ENCODE results near the gene RSPO4.
"Not testable (repeated sequence)": the region's sequence is repeated elsewhere in the genome, so short reads cannot be mapped to it uniquely, and the experiment has no call there.

RSPO4 gene

DNA sequence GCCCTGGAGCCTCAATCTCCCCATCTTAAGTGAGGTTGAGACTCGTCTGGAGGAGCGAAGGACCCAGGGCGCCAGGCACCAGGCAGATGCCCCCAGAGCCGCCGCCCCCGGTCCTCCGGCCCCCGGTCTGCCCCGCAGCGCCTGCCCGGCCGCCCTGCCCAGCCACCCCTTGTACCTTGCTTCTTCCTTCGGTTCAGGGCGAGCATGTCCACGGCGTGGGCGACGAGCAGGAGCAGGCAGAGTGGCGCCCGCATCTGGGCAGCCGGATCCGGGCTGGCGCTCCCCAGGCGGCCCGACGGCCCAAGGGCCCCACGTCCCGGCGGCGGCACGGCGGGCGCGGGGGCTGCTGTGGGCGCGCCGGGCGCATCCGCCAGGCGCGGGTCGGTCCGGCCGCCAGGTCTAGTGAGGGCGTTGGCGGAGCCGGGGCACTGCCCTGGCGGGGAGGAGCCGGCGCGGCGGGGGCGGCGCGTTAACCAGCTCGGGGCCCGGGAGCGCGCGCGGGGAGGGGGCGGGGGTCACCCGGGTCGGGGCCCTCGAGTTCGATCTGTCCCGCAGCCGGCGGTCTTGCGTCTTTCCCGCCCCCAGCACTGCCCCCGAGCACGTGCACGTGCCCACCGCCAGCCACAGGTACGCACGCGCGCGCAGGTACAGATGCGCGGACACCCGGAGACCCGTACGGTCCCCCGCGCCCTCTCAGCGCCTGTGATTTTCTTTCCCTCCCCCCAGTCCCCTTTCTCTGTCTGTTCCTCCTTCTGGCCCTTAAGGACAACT is at the start of gene RSPO4:
RSPO4 (minus strand) TSS at position 401 of the 771 bp plus-strand sequence; CDS start at position 254, 147 bp downstream.
- DNase-seq: no peak

DNA sequence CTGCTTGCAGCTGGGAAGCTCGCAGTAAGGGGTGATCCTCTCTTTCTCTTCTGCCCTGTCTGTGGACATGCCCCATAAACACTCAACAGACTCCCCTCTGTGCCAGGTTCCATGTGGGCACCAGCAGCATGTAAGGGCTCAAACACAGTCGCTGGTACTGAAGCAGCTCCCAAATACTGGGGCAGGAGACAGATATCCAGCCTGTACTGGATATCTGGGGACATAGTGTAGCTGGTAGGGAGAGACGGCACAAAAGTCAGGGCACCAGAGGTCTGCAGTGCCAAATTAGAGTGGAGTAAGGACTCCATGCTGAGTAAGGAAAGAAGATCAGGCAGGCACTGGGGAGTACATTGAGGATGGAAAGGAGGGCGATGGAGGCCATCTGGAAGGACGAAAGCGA is 48.3 kb upstream of the RSPO4 start:
- no peak for DNase-seq

DNA sequence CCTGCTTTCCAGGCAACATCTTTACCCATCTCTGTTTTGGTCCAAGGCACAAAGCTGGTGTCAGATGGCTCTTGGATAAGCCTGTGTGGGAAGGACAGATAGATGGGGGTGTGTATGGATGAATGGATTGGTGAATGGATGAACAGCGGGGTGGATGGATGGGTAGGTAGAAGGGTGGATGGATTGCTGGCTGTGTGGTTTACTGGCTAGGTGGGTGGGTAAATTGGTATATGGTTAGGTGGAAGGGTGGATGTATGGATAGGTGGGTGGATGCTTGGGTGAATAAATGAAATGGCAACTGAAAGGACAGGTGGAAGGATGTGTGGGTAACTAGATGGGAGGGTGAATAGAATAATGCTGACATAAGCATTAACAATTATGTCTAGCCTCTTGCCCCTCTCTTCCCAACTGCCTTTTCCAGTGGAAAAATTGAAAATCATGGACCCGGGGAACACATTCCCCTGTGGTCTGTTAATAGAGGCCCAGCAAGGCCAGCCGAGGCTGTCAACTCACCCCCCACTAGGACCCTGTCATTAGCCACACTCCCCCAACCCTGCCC is 43.8 kb upstream of the RSPO4 start:
- DNase-seq: no peak

DNA sequence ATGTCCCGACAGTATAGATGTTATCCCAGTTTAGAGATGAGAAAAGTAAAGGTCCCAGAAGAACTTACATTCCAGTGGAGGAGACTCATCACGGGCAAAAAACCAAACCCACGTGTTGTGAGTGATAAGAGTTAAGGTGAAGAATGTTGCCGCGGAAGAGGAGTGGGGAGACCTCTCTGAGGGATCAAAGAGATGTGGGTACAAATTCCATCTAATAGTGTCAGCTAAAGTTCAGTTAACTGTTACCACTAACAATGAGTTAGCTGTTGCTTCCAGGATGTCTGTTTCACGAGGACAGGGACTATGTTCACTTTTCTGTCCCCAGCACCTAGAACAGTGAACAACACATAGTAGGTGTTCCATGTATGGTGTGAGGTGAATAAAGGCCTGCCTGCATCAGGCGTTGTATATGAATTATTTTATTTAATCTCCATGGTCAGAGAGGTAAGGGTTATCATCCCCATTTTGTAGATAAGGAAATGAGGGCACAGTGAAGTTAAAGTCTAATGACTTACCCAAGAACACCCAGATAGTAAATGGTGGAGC is 39.8 kb upstream of the RSPO4 start:
- DNase-seq: no peak

DNA sequence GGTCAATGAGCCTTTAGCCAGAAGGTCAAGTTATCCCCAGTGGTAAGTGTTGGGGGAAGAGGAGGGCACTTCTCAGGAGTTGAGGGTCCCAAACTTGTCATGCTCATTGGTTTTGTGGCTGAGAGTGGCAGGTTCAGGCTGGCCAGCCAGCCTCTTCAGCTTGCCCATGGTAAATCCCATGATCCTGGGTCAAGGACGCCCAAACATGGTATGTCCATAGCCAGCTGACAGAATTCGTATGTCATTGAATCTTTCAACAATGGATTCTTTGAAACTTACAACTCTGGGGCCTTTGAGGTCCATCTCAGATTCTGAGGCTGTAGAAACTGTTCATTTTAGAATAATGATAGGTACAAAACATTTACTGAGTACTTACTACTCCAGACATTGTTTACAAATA is 36.1 kb upstream of the RSPO4 start:
- DNase-seq: no peak

DNA sequence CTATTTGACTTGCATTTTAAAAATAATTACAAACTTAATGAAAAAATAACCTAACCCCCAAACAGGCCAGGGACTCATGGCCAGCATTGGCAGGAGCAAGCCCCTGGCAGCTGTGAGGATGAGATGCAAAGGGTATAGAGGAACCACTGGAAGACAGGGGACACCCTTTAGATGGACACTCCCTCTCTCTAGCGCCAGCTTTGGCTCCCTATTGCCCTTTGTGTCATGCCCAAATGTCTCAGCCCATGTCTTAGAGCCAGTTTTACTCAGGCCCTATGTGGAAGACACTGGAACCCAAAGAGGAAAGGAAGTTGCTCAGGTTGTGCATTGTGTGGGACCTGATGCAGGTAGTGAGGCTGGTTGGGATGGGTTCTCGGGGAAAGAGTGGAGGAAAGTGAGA is 34.9 kb upstream of the RSPO4 start:
- no peak for DNase-seq

DNA sequence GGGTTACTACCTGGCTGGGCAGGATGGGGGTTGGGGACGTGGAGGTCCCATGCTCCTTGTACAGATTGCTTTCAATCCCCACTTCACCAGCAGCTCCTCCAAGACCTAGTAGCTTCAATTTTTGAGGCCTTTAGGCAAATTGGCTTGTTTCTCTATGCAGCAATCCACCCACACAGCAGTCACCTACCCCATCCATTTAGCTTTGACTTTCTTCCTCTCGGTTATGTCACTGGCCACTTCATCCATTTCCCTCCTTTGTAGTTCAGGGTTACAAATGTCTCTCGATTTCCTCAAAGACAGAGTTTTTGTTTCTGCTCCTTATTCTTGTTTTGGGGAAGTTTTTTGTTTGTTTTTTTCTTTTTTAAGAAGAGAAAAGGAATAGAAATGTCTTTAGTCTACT is 33.4 kb upstream of the RSPO4 start:
- no peak for DNase-seq

DNA sequence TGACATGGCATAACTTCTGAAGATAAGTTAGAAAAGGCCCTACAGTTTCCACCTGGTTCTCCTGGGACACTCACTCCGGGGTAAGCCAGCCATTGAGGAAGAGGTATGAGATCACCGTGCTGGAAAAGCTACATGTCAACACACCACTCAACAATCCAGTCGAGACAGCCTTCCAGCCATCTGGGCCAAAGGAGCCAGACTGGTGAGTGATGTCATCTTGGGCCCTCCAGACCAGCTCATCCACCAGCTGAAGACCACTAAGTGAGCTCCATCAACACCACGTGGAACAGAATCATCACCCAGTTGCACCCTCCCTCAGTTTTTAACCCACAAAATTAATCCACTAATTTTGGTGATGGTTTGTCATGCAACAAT is 32.3 kb upstream of the RSPO4 start:
- no peak for DNase-seq

DNA sequence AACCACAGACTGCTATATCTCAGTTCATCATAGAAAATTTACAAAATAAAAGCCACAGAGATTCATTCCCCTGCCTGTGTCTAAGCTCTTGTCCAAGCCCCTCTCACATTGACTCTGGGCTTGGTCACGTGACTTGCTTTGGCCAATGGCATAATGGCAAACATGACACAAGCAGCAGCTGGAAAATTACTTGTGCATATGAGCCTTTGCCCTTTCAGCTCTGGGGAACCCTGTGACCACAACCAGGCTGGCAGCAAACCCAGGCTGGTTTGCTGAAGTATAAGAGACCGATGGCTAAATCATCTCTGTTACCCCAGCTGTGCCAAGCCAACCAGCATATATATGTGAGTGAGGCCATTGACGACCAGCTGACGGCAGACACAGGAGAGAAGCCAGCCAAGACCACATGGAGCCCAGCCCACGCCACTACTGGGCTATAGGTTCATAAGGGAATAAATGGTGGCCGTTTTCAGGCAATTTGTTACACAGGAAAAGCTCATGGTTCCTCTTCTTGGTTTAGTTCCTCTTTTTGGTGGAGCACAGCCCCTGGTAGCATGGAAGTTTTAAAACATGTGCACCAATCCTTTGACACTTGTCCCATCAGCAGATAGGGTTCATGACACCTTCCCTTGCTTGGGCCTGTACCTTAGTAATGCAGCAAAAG is 31.8 kb upstream of the RSPO4 start:
- DNase-seq: no peak

DNA sequence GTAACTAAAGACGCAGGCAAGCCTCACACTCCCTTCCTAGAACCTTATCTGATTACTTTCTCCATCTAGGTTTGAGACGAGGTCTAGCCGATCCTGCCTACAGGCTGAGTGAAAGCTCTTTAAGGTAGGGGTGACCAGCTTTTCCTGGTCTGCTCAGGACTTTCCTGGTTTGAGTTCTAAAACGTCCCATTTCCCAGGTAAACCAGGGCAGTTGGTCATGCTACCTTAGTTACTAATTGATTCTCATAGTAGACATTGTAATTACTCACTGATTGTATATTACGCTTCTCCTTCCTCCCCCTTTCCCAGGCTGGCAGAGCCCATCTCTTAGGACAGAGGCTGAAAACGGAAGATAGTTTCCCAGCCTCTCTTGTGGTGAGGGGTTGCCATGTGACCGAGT is 27.9 kb upstream of the RSPO4 start:
- no peak for DNase-seq

DNA sequence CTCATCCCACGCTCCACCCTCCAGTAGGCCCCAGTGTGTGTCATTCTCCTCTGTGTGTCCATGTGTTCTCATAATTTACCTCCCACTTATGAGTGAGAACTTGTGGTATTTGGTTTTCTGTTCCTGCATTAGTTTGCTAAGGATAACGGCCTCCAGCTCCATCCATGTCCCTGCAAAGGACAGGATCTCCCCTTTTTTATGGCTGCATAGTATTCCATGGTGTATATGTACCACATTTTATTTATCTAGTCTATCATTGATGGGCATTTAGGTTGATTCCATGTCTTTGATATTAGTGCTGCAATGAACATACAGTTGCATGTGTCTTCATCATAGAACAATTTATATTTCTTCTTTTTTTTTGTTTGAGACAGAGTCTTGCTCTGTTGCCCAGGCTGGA is 24.1 kb upstream of the RSPO4 start:
- not testable (repeated sequence) for DNase-seq

DNA sequence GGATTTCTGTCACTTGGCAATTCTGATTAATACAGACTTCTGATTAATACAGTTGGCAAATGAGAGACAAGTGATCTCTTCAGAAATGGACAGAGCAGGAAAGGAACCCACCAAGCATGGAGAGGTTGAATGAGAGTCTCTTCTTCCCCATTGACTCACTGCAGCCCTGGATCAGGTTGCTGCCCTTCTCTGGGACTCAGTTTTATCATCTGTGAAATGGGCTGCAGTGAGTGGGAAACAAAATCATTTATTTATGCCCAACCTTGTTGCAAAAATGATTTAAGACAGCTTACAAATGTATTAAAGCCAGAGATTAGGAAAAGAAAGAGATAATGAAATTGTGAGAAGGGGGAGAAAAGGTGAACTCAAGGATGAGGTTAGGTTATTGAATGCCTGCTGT is 20.8 kb upstream of the RSPO4 start:
- DNase-seq: no peak

DNA sequence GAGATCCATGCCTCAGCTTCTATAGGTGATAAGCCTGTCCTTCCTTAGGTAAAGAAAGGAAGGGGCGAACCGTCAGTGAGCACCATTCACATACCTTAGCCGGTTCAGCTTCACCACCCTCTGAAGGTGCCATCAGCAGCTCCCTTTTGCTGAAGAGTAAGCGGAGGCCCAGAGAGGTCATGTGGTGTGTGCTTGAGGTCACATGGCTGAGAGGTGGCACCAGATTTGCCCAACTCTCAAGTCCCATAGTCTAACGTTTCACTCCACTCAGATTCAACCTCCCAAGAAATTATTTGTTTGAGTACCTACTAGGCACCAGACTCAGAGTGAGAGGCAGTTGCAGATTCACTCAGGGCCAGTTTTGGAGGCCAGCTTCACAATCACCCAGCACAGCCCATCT is 18.5 kb upstream of the RSPO4 start:
- DNase-seq: no peak

DNA sequence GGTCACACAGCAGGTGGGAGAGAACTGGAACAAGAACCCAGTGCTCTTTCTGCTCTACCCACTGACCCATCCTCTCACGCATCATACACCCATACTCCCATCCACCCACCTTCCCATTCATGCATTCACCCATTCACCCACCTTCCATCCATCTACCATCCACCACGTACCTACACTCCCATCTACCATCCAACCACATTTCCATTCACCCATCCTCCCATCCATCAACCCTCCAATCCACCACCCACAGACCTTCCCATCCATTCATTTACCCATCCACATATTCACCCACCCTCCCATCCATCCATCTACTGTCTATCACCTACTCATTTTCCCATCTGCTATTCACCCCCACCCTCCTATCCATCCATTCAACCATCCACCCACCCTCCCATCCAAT is 17.2 kb upstream of the RSPO4 start:
- DNase-seq: no peak

DNA sequence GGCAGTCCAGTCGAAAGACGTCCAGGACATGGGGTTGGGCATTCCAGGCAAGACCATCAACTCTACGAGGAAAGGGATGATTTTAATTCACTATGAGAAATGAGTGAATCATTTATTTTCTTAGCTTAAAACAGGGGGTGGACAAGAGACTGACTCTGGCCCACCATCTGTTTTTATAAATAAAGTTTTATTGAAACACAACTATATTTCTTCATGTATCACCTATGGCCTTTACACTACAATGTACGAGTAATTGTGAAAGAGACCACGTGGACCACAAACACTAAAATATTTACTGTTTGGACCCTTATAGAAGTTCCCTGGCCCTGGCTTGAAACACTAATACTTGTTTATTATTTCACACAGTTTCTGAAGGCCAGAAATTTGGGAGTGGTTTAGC is 15.6 kb upstream of the RSPO4 start:
- DNase-seq: no peak

DNA sequence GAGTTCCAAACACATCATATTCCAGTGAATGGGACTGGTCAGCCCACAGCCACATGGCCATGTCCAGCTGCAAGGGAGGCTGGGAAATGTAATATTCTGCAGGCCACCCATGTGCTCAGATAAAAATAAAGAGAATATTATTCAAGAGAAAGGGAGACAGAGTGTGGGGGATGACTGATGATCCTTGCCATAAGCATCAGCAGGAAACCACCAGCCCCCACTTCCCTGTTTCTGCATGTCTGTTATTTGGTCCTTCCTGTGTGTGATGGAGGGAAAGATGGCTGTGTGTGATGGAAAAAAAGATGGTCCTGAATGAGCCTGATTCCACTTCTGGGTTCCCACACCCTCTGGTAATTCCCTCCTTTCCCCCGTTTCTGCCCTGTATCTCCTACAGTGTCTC is 13.1 kb upstream of the RSPO4 start:
- DNase-seq: no peak

DNA sequence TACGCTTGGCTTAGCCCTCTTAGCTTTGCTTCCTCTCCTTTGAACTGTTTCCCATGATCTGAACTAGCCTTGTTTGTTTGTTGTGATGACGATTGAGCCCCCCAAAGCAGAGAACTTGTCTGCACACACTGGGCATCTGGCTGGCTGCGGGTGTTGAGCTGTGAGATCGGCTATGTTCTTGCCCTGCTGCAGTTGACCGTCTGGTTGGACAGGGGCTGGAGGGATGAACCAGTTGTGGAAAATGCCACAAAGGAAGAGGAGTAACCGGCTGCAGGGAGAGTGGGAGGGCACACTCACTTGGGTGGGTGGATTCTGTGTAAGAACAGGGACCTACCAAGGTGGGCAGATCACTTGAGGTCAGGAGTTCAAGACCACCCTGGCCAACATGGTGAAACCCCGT is 12.4 kb upstream of the RSPO4 start:
- no peak for DNase-seq

DNA sequence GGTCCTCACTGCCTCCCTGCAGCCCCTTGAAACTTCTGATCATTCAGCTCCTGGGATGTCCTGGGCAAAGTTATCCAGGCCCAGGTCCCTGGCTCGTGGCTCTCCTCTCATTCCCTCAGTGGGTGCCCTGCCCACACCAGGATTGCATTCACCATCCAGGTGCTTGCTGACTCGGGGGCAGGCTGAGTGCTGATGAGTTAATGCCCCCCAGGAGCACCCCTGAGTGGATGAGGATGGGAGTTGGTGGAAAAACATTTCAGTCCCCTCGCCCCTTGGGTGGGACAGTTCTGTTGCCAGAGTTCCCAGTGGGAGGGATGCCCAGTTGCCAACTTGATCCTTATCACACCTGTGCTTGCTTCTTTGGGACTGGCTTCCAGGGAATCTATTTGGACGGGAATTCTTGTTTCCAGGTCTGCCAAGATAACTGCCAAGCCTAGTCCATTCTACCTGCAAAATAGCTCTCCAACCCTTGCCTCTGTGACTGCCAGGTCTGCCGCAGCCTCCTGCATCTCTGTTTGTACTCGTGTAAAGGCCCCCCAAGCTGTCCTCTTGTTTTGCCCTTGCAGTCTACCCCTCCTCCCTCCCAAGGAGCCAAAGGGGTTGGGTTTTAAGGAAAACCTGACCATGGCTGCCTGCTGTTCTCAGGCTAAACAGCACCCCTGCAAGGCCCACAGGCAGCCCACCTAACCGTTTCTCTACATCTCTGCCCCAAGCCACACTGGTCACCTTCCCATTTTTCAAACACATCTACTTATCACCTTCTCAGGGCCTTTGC is 11.6 kb upstream of the RSPO4 start:
- no peak for DNase-seq

DNA sequence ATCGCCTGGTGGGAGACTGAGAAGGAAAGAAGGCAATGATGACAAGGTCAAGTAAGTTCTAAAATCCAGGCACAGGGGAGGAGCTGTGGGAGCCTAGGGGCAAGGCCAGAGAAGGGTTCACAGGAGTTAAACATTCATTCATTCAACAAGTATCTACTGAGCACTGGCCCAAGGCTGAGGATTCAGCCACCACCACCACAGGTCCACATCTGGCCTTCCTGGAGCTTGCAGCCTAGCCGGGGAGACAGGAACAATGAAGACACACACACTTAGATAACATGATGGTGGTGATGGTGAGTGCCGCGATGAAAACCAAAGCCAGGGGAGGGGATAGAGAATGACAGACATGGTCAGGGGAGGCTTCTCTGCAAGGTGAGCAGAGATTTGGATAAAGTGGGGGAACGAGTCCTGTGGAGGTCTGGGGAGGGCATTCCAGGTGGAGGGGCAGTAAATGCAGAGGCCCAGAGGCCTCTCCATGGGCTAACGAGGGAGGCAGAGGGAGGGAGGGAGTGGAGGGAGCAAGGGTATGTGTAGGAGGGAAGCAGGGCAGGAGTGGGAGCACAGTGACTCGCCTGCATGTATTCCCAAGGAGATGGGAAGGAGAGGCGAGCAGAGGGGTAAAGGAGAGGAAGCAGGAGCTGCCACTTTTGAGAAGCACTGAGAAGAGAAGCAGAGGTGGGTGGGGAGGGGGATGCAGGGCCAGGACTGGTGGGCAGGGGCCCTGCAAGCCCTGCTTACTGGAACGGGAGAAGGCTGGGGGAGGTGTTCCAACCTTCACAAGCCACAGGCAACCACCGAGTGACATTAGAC is 10.5 kb upstream of the RSPO4 start:
- DNase-seq: no peak

DNA sequence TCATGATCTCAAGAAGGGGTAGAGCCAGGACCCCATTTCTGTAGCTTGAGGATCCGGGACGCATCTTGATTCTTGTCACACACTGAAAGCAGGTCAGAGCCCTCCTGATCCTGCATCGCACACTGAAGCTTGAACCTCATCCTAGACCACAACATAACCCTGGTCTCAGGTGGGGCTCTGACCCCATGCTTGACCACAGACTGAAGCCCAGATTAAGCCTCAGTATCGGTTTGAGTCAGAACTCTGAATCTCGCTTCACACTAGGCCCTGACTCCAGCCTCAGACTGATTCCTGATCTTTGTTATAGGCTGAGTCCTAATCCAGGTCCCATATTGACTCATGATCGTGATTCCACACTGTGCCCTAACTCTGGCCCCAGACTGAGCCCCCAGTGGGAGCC is 8.5 kb upstream of the RSPO4 start:
- DNase-seq: no peak

DNA sequence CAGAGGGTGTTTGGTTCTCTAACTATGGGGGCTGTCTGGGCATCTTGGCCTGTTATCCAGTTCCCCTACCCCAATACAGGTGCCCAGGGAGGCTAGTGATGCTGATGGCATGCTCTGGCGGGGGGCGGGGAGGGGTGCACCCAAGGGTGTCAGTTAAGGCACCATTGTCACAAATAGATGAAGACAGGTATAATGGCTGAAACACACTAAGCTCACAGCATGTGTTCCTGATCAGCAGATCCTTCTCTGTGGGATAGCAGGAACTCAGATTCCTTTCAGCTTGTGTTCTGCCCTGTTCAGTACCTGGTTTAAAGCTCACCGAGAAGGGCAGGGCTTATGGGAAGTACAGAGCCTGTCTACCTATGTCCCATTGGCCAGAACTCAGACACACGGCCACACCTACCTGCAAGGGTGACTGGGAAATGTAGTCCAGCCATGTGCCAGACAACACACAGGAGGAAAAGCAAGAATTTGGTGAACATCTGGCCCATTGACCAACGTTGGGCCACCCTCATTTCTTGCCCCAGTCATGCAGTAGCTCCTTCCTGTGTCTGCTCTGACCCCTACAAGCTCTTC is 3.4 kb upstream of the RSPO4 start:
- DNase-seq: no peak

Measured in T1000 (cell line).